ENCODE measurements around the gene IGFBP7.

IGFBP7 gene

GRCh38 chr4:57109847-57110639, at the start of gene IGFBP7:
TSS of gene IGFBP7 (minus strand) at chr4:57110385. CDS start at chr4:57110351, 34 bp downstream.
- no peak for DNase-seq (ENCODE audit: low read depth in 1 of 2, low spot score in 1 of 2)

GRCh38 chr4:57159866-57160265, 49.7 kb upstream of the IGFBP7 start:
- no peak for DNase-seq (ENCODE audit: low read depth in 1 of 2, low spot score in 1 of 2)

GRCh38 chr4:57158762-57159161, 48.6 kb upstream of the IGFBP7 start:
- no peak for DNase-seq (ENCODE audit: low read depth in 1 of 2, low spot score in 1 of 2)

- DNase-seq (ENCODE audit: low read depth in 1 of 2, low spot score in 1 of 2), result no peak
Observed at GRCh38 chr4:57158221-57158620, 48.0 kb upstream of the IGFBP7 start.

- no peak for DNase-seq (ENCODE audit: low read depth in 1 of 2, low spot score in 1 of 2)
Observed at GRCh38 chr4:57157596-57158137, 47.5 kb upstream of the IGFBP7 start.

GRCh38 chr4:57156242-57156990, 46.2 kb upstream of the IGFBP7 start:
- DNase-seq (ENCODE audit: low read depth in 1 of 2, low spot score in 1 of 2), result no peak

- no peak for DNase-seq (ENCODE audit: low read depth in 1 of 2, low spot score in 1 of 2)
Observed at GRCh38 chr4:57154926-57155325, 44.7 kb upstream of the IGFBP7 start.

- DNase-seq (ENCODE audit: low read depth in 1 of 2, low spot score in 1 of 2), result no peak
Observed at GRCh38 chr4:57154191-57154590, 44.0 kb upstream of the IGFBP7 start.

GRCh38 chr4:57153207-57153606, 43.0 kb upstream of the IGFBP7 start:
- no peak for DNase-seq (ENCODE audit: low read depth in 1 of 2, low spot score in 1 of 2)

- no peak for DNase-seq (ENCODE audit: low read depth in 1 of 2, low spot score in 1 of 2)
Observed at GRCh38 chr4:57151481-57151880, 41.3 kb upstream of the IGFBP7 start.

GRCh38 chr4:57149833-57150232, 39.6 kb upstream of the IGFBP7 start:
- no peak for DNase-seq (ENCODE audit: low read depth in 1 of 2, low spot score in 1 of 2)

GRCh38 chr4:57148831-57149505, 38.8 kb upstream of the IGFBP7 start:
- DNase-seq (ENCODE audit: low read depth in 1 of 2, low spot score in 1 of 2), result no peak

- no peak for DNase-seq (ENCODE audit: low read depth in 1 of 2, low spot score in 1 of 2)
Observed at GRCh38 chr4:57148177-57148576, 38.0 kb upstream of the IGFBP7 start.

GRCh38 chr4:57147335-57148060, 37.3 kb upstream of the IGFBP7 start:
- DNase-seq (ENCODE audit: low read depth in 1 of 2, low spot score in 1 of 2), result no peak

- DNase-seq (ENCODE audit: low read depth in 1 of 2, low spot score in 1 of 2), result no peak
Observed at GRCh38 chr4:57146444-57146843, 36.3 kb upstream of the IGFBP7 start.

GRCh38 chr4:57144466-57144865, 34.3 kb upstream of the IGFBP7 start:
- DNase-seq (ENCODE audit: low read depth in 1 of 2, low spot score in 1 of 2), result no peak

GRCh38 chr4:57139783-57140182, 29.6 kb upstream of the IGFBP7 start:
- DNase-seq (ENCODE audit: low read depth in 1 of 2, low spot score in 1 of 2), result no peak

- DNase-seq (ENCODE audit: low read depth in 1 of 2, low spot score in 1 of 2), result no peak
Observed at GRCh38 chr4:57137261-57137660, 27.1 kb upstream of the IGFBP7 start.

GRCh38 chr4:57136281-57136680, 26.1 kb upstream of the IGFBP7 start:
- no peak for DNase-seq (ENCODE audit: low read depth in 1 of 2, low spot score in 1 of 2)

GRCh38 chr4:57132743-57133137, 22.6 kb upstream of the IGFBP7 start:
- DNase-seq (ENCODE audit: low read depth in 1 of 2, low spot score in 1 of 2), result no peak
